OCI-M1 (cell line): ENCODE results near the gene YOD1.

Source experiments
- DNase-seq: peaks from one replicate; lab custom pipeline; 2025; lab: John Stamatoyannopoulos, UW

YOD1 gene

DNA sequence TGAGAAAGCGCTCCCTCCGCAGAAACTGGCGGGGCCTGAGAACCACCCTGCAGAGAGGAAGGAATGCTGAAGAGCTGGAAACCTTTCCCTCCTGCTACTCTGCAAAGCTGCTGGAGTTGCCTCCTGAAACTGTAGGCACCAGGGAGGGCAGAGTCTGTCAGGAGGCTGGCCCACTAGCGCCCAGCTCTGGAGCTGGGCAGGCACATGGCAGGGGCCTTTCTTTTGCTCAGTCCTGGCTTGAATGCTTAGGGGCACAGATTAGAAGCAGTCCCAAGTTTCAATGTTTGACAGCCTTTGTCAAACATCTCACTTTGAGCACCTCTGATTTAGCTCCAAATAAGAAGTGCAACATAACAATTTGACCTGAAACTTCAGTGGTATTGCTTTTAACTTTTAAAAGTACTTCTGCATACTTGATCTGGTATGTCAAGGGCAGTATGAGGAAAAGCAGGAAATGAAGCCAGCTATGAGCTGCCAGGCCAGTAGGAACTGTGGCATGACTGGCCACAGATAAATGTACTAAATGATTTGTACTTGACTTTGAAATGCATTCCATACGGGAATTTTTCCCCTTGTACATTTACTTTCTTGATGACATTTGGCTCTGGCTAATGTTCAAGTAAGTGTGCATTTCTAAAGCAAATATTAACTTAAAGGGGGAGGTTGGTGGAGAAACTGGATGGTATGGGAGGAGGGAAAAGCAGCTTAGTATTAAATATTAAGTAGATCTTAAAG lies 25.7 kb downstream of the YOD1 start:
- no peak for DNase-seq

DNA sequence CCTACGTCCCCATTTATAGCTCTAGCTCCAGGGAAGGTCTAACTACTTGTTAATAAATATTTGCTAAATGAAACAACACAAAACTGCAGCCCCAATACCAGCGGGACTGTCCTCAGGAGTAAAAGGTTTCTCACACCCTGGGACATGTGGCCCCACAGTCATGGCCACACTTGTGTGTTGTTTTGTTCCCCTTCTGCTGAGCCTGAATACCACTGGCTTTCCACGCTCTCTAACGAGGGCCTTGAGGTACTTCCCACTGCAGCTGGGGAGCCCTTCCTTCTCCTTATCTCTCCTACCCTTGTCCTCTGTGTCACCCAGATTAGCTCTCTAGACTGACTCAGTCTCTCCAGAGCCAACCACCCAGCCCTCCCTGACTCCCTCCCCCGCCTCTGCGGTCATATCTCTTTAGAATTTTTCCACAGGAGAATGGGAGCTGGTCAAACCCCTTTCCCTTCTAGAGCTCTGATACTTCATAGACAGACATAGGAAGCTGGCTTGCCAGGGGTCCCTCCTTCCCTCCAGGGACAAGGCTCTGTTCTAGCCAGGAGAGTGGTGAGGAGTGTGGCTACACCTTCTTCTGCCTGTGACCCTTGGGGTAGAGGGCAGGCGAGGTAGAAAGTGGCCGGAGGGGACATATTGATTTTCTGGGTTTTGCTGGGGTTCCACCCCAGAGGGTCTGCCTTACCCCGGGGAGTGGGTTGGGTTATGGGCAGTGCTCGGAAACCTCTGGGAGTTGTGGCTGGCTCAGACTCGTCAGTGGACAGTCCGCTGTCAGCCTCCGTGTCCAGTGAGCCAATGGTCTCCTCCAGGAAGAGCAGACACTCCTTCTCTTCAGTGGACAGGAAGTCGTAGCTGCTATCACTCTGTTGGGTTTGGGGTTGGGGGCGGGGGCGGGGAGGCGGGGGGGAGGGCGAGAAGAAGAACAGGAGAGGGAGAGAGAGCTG lies 26.5 kb downstream of the YOD1 start:
- peak; percentile 99 for DNase-seq

DNA sequence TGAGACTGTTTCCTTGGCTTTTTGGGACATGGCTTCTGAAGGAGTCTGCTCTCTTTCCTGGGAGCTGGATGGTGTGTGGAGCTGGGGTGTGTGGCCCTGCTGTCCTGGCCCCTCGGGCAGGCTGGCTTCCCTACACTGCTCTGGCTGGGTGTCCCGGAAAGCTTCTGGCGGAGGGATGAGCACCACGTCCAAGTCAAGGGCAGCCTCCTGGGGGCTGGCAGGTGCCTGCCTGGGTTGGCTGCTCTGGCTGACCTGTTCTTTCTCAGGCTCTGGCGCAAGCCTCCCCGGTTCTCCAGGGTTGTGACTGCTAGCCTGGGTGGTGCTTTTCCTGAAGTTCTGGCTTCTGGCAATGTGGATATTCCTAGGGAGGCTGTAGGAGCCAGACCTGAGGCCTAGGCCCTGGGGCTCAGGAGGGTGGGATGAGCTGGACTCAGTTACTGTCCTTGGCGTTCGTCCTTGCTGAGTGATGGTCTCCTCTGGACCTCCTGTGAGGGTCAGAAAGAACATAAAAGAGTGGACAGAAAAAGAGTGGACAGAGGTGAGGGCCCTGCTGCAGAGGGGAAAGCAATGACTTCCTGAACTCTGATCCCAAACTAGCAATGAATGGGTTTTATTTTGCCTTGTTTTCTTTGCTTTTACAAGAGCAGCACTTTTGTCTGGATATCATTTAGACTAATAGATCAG lies 27.9 kb downstream of the YOD1 start:
- no peak for DNase-seq

DNA sequence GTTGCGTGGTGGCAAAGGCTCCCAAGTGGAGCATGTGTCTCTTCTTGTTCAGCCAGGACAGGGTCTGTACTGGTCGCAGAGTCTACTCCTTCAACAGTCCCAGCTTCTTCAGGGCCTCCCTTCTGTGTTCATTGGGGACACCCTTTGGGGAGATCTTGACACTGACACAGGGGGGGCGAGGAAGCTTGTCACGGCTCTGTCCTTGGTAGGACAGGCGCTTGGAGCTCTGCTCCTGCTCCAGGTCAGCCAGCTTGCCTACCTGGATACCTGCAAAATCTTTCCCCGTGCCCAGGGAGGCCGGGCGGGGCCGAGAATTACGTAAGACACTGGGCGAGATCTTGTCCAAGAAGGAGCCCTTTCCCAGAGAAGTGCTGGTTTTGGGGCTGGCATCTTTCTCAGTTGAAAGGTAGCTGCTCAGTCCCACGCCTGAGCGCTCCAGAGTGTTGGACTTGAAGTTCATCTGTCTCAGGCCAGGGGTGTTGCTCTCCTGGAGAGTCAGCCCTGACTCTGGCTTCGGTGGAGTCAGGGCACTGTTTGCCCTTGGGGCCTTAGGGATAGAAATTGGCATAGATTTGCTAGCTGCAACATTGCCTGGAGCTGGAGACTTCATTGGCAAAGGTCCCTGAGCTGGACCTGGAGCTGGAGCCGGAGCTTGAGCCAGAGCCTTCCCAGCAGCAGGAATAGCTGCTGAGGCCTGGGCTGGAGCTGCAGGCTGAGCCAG lies 29.0 kb downstream of the YOD1 start:
- no peak for DNase-seq

DNA sequence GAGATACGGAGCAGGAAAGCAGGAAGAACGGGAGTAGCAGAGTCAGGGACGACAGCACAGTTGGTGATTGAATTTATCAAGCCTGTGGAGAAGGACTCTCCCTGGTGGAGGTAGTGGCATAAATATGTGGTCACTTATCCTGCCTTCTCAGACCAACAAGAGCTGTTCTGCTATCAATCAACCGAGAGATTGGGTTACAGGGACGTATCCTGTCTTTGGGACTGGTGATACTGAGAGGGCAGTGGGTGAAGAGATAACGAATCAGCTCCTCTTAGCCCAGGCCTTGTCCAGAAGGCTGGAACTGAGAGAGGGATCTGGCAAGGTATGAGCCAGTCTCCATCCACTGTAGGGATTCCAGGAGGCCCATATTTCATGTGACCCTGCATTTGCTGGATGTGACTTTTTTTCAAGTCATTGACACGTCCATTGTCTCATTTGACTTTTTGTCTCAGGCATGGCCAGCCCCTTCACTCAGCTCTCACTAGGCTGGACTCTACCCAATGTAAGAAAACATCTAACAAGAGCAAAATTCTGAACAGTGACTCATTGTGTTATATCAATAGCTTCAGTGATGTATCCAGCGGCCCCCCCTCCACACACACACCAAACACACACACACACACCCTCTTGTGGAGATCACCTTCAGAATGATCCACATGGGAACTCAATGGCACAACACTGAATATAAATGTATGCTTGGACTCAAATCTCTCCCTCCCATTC lies 29.7 kb downstream of the YOD1 start:
- DNase-seq = peak; percentile 97

DNA sequence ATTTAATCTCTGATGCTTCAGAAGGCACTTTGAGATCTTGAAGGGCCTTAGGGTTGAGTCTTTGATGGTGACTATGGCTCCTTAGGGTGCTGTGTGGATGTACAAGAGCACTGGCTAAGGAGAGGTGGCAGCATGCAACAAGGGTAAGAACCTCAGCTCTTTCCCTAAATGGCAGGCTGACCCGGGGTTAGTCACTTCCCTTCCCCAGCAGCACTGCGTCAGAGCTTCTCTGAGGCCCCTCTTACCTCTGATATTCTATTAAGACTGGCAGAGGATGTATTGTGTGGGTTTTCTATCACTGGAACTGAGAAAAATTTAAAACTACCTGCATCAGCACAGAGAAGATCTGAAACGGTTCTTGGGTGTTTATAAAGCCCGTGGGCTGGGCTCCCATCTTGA lies 30.3 kb downstream of the YOD1 start:
- DNase-seq = peak; percentile 96

DNA sequence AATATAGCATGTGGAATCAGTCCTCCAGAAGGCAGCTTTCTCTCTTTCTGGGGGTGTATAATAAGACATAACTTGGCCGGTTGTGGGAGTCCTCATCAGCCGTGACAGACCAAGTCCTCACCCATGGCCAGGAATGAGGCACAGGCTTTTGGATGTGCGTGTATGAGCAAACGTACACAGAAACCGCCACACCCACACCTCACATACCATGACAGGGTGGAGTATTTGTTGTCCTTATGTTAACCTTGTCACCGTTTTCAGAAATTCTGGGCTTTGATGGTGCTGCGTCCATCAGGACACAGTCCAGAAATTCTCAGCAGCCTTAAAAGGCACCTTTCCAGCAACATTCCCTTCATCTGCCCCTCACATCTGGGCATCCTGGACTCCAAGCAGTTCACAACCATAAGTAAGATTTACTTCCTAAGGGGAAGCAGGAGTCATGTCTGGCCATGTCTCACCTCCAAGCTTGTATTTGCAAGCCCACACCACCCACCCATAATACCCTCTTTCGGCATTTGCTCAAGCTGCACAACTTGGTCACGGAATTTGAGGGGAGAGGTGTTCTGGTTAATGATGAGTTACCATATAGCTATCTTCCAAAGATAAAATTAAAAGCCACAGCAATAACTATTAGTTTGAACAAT lies 30.8 kb downstream of the YOD1 start:
- DNase-seq = no peak

DNA sequence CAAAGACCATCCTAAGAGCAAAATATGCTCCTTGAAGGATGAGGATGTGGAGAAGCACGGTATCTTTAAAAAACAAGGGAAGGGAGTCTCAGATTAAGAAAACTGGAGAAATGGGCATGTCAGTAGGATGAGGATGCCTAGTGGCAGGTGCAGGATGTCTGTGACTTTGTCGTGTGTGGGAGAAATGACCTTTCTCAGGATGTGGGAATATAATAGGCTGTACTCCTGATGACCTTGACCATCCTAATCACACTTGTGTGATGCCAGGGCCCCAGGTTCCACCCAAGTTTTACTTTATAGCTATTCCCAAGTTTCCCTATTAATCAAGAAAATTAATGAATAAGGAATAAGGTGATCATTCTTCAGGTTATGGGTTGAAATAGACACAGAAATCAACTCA lies 31.3 kb downstream of the YOD1 start:
- DNase-seq = no peak

DNA sequence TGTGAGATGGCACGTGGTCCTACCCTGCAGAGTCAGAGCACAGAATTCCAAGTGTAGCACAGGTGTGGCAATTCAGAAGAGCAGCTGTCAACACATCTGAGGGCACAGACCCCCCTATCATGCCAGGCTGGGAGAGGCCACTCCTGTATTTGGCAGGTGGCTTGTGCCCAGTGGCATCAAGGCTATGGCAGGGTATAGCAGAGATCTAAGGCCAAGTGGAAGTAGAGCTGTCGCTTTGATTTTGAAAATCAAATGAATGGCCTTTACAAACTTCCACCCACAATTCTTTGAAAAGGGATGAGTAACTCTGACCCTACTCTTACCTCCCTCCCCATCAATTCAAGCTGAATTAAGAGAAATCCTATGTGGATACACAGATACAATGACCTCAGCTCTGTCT lies 31.8 kb downstream of the YOD1 start:
- no peak for DNase-seq

DNA sequence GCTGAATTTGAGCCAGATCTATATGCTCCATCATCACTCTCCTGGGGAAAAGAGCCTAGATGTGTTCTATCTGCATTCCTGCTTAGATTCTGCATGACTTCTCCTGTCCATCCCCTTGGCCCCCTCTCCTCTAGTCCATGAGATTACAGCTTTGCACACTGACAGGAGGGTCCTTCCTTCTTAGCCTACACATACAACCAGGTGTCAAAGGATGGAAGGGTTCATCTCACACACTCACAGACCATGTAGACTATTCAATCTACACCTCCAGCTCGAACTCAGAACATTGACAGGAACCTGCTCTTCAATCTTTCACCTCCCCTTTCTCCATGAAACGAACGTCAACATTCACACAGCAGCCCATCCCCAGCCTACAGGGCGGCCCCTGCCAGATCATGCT lies 32.3 kb downstream of the YOD1 start:
- no peak for DNase-seq

DNA sequence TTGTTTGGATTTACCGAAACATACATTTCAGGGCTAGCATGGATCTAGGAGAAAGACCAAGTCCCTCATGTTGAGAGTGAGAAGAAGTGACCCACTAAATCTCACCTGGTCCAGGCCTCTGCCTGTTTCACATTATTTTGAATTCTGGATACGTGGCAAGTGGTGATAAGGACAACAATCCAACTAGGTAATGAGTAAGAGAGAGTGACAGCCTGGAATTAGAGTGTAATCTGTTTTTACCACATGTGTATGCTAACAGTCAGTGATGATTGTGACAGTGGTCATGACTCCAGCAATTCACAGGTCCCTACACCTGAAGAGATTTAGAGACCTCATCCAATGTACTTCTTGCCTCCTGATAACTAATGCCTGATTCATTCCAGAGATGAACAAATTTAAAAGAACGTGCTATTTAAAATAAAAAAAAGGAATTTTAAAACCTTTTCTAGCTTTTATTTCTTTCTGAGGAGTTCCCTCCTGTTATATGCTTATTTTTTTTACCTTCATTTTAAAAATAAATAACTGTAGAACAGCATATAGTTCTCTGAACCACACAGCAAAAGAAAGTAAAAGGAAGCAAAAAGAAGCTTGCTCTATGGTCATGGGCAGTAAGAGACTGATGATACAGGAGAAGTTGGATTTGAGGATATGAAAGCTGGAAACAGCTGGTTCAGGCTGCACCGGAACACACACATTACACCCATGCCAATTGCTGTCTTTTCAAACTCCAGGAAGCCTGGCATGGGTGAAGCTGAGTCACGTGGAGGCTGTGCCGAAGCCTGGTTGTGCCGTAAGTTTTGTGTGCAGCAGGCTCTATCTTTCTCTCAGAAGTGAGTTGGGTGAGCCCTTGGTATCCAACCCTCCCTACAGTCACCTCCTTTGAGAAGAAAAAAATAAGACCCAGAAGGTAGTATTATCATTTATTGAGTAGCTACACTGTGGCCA lies 33.1 kb downstream of the YOD1 start:
- DNase-seq = peak; percentile 43

DNA sequence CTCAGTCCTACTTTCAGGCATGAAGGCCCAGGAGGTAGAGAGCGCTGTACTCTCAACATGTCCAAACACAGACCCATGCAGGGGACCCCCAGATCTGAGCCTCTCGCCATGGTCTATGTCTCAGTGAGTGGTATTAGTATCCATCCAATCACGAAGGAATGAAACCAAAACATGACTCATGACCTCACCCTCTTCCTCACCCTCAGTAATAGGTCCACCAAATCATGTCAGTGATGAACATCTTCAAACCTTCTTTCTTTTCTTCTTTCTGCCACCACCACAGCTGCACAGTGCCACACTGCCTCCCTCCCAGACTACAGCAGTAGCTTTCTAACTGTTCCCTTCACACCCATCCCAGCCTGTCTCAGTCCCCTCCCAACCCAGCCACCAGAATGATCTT lies 35.2 kb downstream of the YOD1 start:
- DNase-seq = no peak

DNA sequence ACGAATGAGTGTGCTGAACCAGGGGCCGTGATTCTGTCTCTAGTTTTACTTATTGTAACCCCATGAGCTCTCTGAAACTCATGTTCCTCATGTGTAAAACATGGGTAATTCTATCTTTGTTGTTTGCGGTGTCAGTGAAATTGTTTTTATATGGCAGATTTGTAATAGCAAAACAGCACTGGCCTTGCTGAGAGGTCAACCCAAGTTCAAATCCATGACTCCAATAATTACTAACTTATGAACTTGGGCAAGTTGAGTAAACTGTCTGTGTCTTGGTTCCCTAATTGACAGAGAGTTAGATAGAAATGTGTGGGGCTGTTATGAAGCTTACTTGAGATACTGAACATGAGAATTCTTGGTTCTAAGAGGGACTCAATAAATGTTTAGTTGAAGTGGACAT lies 36.3 kb downstream of the YOD1 start:
- DNase-seq = no peak

DNA sequence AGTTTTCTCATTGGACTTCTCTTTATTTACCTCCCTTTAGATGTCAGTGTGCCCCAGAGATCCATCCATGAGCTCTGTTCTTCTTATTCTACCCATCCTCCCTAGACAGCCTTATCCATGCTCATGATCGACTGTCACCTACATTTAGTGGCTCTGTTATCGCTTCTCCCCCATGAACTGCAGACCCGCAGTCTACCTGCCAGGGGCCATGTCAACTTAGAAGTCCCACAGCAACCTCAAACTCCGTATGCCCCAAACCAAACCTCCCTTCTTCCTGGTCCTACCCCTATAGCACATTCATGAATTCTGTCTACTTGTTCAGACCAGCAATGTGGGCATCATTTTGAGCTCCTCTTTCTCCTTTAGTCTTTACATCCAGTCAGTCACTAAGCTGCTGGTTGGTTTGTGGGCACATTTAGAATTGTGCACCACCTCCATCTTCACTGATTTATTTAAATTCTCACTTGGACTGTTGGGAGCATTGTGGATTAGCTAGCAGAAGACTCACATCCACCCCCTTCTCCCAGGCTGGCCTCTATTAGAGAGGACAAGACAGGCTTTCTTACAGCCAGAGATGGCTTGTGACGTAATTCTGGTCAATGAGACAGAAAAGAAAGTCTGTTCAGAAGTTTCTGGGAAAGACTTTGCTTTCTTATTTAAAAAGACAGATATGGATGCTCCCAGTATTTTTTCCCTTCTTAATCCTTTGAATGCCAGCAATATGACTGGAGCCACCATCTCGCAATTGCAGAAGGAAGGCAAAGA lies 37.5 kb downstream of the YOD1 start:
- DNase-seq = no peak

DNA sequence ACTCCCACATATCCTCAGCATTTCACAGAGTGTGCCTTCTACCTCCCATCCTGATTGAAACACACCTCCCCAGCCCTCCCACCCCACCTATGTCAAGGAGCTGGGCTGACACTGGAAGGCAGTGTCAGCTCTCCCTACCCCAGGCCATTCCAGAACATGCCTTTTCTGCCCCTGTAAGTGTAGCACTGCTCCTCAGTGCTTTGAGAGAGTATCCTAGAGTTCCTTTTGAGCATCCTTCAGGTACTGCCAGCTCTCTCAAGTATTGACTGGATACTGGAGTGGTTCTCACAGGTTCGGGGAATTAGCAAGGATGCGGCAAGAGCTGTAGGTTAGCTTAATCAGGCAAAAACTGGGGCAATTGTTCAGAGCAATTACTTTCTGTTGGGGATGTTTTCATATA lies 40.3 kb downstream of the YOD1 start:
- no peak for DNase-seq

DNA sequence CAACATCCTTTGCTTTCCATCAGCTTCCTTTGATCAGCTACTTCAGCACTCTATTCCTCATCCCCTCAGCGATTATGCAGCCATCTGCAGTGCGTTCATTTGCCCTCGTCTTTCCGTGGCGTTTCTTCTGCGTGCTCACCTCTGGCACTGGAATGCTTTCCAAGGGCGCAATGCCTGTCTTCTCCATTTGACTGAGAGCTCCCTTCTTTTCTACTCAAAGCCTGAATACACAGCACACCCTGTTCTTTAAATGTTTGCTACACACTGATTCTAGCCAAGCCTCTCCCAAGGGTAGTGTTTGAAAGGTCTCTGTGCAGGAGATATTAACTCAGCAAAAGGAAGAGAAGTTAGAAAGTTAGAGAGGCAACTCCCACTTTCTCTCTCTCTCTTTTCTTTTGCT lies 41.1 kb downstream of the YOD1 start:
- no peak for DNase-seq

DNA sequence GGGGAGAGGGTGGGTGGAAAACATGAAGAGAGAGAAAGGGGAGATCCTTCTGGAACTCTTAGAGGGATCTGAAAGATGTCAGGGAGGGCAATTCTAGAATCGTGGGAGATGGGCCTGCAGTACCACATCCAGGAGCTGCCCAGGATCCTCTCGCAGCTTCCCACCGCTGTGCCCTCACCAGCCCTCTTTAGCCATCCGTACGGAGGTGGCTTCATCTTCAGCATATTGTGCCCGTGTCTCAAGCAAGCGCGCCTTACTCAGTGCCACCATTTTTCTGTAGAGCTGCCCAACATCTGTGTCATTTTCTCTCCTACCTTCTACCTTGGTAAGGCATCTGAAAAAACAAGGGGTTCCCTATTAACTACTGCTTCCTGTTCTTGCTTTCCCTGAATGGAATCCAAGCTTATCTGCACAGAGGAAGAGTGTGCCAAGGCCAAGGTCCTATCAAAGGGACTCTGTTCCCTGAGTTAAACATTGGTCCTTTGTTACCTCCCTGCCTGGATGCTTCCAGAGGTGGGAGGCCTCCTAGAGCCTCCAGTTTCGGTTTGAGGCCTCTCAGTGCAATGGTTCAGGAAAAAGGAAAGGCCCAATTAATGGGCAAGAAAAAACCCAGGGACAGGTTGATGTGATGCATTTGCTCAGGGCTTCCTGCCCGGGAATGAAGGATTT lies 41.7 kb downstream of the YOD1 start:
- no peak for DNase-seq

DNA sequence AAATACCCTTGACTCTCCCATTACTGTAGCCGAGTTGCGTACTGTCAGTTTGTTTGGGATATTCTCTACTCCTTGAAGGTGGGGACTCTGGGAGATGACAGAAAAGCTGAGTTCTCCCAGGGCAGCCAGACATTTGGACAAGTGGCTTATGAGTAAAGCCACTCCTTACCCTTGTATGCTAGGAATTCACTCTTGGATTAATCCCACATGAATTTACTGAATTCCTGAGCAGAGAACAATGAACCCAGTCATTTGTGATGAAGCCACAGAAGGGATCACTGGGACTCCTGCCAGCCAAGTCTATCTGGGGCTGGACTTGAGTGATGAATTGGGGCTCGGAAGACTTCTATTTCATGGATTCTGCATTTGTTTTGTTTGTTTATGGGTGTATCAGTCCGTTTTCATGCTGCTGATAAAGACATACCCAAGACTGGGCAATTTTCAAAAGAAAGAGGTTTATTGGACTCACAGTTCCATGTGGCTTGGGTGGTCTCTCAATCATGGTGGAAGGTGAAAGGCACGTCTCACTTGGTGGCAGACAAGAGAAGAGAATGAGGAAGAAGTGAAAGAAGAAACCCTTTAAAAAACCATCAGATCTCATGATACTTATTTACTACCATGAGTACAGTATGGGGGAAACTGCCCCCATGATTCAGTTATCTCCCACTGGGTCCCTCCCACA lies 43.5 kb downstream of the YOD1 start:
- DNase-seq = no peak
